HepG2 (cell line): ENCODE results near the gene ACTR1B. TPM values are rescaled to one million over a fixed set of nuclear protein-coding genes. Genes with fewer than 3 reads are reported as not detected.

Experiments used
- ATAC-seq: fragments of 200-7000 bp; cut with Tn5 transposase; 3 replicates; pipeline ENCODE4 v1.9.1; 2020; ENCODE audit warnings: mild to moderate bottlenecking, moderate library complexity
- BruUV-seq: library from RNA; stranded (reverse); fragments of 400-500 nt; replicated peaks from 2 replicates; lab custom pipeline; 2021; lab: Mats Ljungman, UMichigan
- CTCF ChIA-PET: fragments of 300-600 bp; formaldehyde crosslinking; extraction: SDS; loops from one replicate; lab custom pipeline; 2021; ENCODE audit warnings: low total read pairs, inconsistent platforms, low intra/inter-chr PET ratio; lab: Yijun Ruan, JAX
- POLR2A ChIA-PET: fragments of 350-600 bp; sonication (Branson Sonifier 250); formaldehyde crosslinking; loops from one replicate; lab custom pipeline; 2020; ENCODE audit warnings: antibody characterized with exemption, inconsistent platforms; lab: Yijun Ruan, JAX
- DNase-seq: peaks from one replicate; pipeline ENCODE4 v3.0.0-alpha.2; 2015; ENCODE audit warnings: low spot score
- FAIRE-seq: peaks from 3 replicates; lab custom pipeline; 2011; peaks lifted over from hg19 to GRCh38; lab: Jason Lieb, UNC
- H2AFZ ChIP-seq: one replicate; pipeline ENCODE4 v1.6.1; 2011; ENCODE audit warnings: low read length, inconsistent platforms
- H3K27ac ChIP-seq: fragments of 300-600 bp; 3 replicates; pipeline ENCODE4 v1.8.0; 2011; ENCODE audit warnings: mixed run types, mild to moderate bottlenecking, mixed read lengths, low read length, inconsistent platforms; ENCODE audit not compliant: insufficient read depth; ENCODE audit errors: extremely low read length
- H3K27me3 ChIP-seq, 2 experiments: fragments of 200-600 bp in 1 of 2; 2 replicates in 1 of 2; 3 replicates in 1 of 2; pipeline versions ENCODE4 v1.6.0 to v1.8.0; 2011; ENCODE audit warnings: low read length in 2 of 2, mild to moderate bottlenecking in 2 of 2, moderate library complexity in 2 of 2, inconsistent platforms in 1 of 2; ENCODE audit not compliant: insufficient read depth in 2 of 2, control insufficient read depth in 1 of 2
- H3K36me3 ChIP-seq, 2 experiments: fragments of 200-600 bp in 1 of 2; replicated peaks in 1 of 2; 2 replicates in 1 of 2; 3 replicates in 1 of 2; pipeline versions ENCODE4 v1.5.1 to v1.8.0; 2011; ENCODE audit warnings: low read length in 2 of 2, inconsistent platforms in 1 of 2; ENCODE audit not compliant: insufficient read depth in 2 of 2, control insufficient read depth in 1 of 2
- H3K4me1 ChIP-seq: 2 replicates; pipeline ENCODE4 v1.5.1; 2012; ENCODE audit warnings: low read length, inconsistent platforms; ENCODE audit not compliant: insufficient read depth
- H3K4me2 ChIP-seq: 2 replicates; pipeline ENCODE4 v1.6.0; 2011; ENCODE audit warnings: low read depth, low read length, inconsistent platforms
- H3K4me3 ChIP-seq, 3 experiments: fragments of 200-600 bp in 1 of 3; sonication (generic), shearing (Covaris generic) in 1 of 3; replicated peaks in 1 of 3; 2 replicates each; pipeline ENCODE4 v1.5.1; 2011 to 2016; ENCODE audit warnings: low read length in 3 of 3, inconsistent platforms in 2 of 3, low read depth in 2 of 3, mild to moderate bottlenecking in 2 of 3, control low read depth in 1 of 3, mixed read lengths in 1 of 3; ENCODE audit not compliant: insufficient read depth in 1 of 3
- H3K79me2 ChIP-seq: one replicate; pipeline ENCODE4 v1.6.1; 2011; ENCODE audit warnings: low read length, inconsistent platforms; ENCODE audit not compliant: insufficient read depth
- H3K9ac ChIP-seq: 2 replicates; pipeline ENCODE4 v1.6.0; 2011; ENCODE audit warnings: mild to moderate bottlenecking, low read depth, low read length, inconsistent platforms; ENCODE audit not compliant: insufficient read depth
- H3K9me3 ChIP-seq: 2 replicates; pipeline ENCODE4 v1.5.1; 2012; ENCODE audit warnings: mild to moderate bottlenecking, low read length
- H4K20me1 ChIP-seq: 2 replicates; pipeline ENCODE4 v1.6.0; 2011; ENCODE audit warnings: inconsistent platforms, mild to moderate bottlenecking, low read length, moderate library complexity; ENCODE audit not compliant: insufficient read depth
- ATF3 ChIP-seq: sonication (generic); formaldehyde crosslinking; IDR thresholded peaks from 2 replicates; pipeline ENCODE4 v1.4.0; 2020; ENCODE audit warnings: missing genetic modification reagents
- CCDC6 ChIP-seq: sonication (generic); formaldehyde crosslinking; IDR thresholded peaks from 2 replicates; pipeline ENCODE4 v1.8.1; 2022; ENCODE audit warnings: mild to moderate bottlenecking, missing genetic modification reagents, moderate library complexity
- CENPX ChIP-seq: sonication (generic); formaldehyde crosslinking; IDR thresholded peaks from 2 replicates; pipeline ENCODE4 v1.9.0; 2021; ENCODE audit warnings: mild to moderate bottlenecking, missing genetic modification reagents, moderate library complexity
- EEA1 ChIP-seq: sonication (generic); formaldehyde crosslinking; IDR thresholded peaks from 2 replicates; pipeline ENCODE4 v1.5.1; 2020; ENCODE audit warnings: mild to moderate bottlenecking, missing genetic modification reagents, borderline replicate concordance
- IRX3 ChIP-seq: sonication (generic); formaldehyde crosslinking; IDR thresholded peaks from 2 replicates; pipeline ENCODE4 v1.8.1; 2023; ENCODE audit warnings: mild to moderate bottlenecking, low read depth, missing genetic modification reagents, borderline replicate concordance
- JUN ChIP-seq: sonication (generic); formaldehyde crosslinking; IDR thresholded peaks from 2 replicates; pipeline ENCODE4 v1.4.0; 2020; ENCODE audit warnings: mild to moderate bottlenecking, missing genetic modification reagents
- MEIS2 ChIP-seq: sonication (generic); formaldehyde crosslinking; IDR thresholded peaks from 2 replicates; pipeline ENCODE4 v1.9.0; 2021; ENCODE audit warnings: mild to moderate bottlenecking, missing genetic modification reagents
- PRPF4 ChIP-seq: fragments of 200-400 bp; formaldehyde crosslinking; IDR thresholded peaks from 2 replicates; pipeline ENCODE4 v1.6.1; 2016; ENCODE audit warnings: low read length, low read depth; ENCODE audit not compliant: poor library complexity, severe bottlenecking
- SMAD1 ChIP-seq: sonication (generic); formaldehyde crosslinking; IDR thresholded peaks from 2 replicates; pipeline ENCODE4 v1.4.0; 2020; ENCODE audit warnings: missing genetic modification reagents, low read depth, mild to moderate bottlenecking, borderline replicate concordance
- SNAI1 ChIP-seq: sonication (generic); formaldehyde crosslinking; IDR thresholded peaks from 2 replicates; pipeline ENCODE4 v1.5.0; 2020; ENCODE audit warnings: mild to moderate bottlenecking, missing genetic modification reagents, borderline replicate concordance
- SP140L ChIP-seq: sonication (generic); formaldehyde crosslinking; IDR thresholded peaks from 2 replicates; pipeline ENCODE4 v1.4.0; 2020; ENCODE audit warnings: missing genetic modification reagents, borderline replicate concordance
- TFDP2 ChIP-seq: sonication (generic); formaldehyde crosslinking; IDR thresholded peaks from 2 replicates; pipeline ENCODE4 v1.4.0; 2020; ENCODE audit warnings: missing genetic modification reagents
- U2AF1 ChIP-seq: fragments of 200-400 bp; formaldehyde crosslinking; optimal IDR thresholded peaks from 2 replicates; pipeline ENCODE3; 2017; ENCODE audit warnings: mild to moderate bottlenecking, low read depth, low read length
- ZNF317 ChIP-seq: sonication (generic); formaldehyde crosslinking; IDR thresholded peaks from 2 replicates; pipeline ENCODE4 v1.5.0; 2020; ENCODE audit warnings: mild to moderate bottlenecking, missing genetic modification reagents
- ZNF34 ChIP-seq: sonication (generic); formaldehyde crosslinking; IDR thresholded peaks from 2 replicates; pipeline ENCODE4 v1.4.0; 2020; ENCODE audit warnings: mild to moderate bottlenecking, missing genetic modification reagents, borderline replicate concordance
- ZNF557 ChIP-seq: sonication (generic); formaldehyde crosslinking; IDR thresholded peaks from 2 replicates; pipeline ENCODE4 v1.4.0; 2020; ENCODE audit warnings: missing genetic modification reagents
- ZNF784 ChIP-seq: sonication (generic); formaldehyde crosslinking; IDR thresholded peaks from 2 replicates; pipeline ENCODE4 v1.5.1; 2020; ENCODE audit warnings: missing genetic modification reagents, mild to moderate bottlenecking, borderline replicate concordance
- WGBS: methylation state at CpG from one replicate; pipeline ENCODE4 v1.1.6; 2017; ENCODE audit warnings: low lambda C conversion rate; 5-methylcytosine and 5-hydroxymethylcytosine counted together
- in situ Hi-C: cut with HindIII; loops from 2 replicates; pipeline ENCODE4 v1.10.0; 2017; ENCODE audit warnings: low pct_unique_long_range_greater_than_20kb; ENCODE audit not compliant: extremely low pct_ligation_motif_present
- intact Hi-C: fragments of 100-400 bp; cut with micrococcal nuclease; formaldehyde crosslinking; loops from one replicate; pipeline ENCODE4 v1.10.0; 2022; ENCODE audit not compliant: unreplicated experiment
- polyA plus RNA-seq, 8 experiments: library from polyadenylated mRNA; depleted of rRNA in 3 of 8; stranded (reverse) in 7 of 8; unstranded in 1 of 8; fragments of >200 nt; fragmentation: Illumina TruSeq in 4 of 8; extraction: Trizol in 4 of 8; gene quantifications; 2 replicates each; pipeline versions ENCODE4 v1.2.1 to v1.2.3, GENCODE V29; 2011 to 2016; ENCODE audit warnings: low read depth in 4 of 8, missing spikeins in 1 of 8, mixed read lengths in 1 of 8; ENCODE audit not compliant: insufficient read depth in 1 of 8
- total RNA-seq, 5 experiments: library from RNA; depleted of rRNA; stranded (reverse); fragments of >200 nt; fragmentation: Illumina TruSeq; extraction: Trizol; gene quantifications; 2 replicates each; pipeline ENCODE4 v1.2.3, GENCODE V29; 2016; ENCODE audit warnings: low read depth in 1 of 5
- TF ChIP-seq, protein P1 (sequence below): sonication (generic); formaldehyde crosslinking; IDR thresholded peaks from 2 replicates; pipeline ENCODE4 v1.5.1; 2020; ENCODE audit warnings: missing genetic modification reagents, mild to moderate bottlenecking, borderline replicate concordance
- TF ChIP-seq, protein P2 (sequence below), 2 experiments: fragments of 450-650 bp in 1 of 2; sonication (generic) in 1 of 2; formaldehyde crosslinking; IDR thresholded peaks; 2 replicates each; pipeline versions ENCODE4 v1.5.0 to v1.8.0; 2020 to 2022; ENCODE audit warnings: mild to moderate bottlenecking in 1 of 2, missing genetic modification reagents in 1 of 2

The ACTR1B gene
- total and polyA plus RNA-seq, 2 of the 13 experiments (the other 11 are each of a cell fraction or from before 2014, with no cell fraction given): 61.7 to 76.7 TPM

DNA sequence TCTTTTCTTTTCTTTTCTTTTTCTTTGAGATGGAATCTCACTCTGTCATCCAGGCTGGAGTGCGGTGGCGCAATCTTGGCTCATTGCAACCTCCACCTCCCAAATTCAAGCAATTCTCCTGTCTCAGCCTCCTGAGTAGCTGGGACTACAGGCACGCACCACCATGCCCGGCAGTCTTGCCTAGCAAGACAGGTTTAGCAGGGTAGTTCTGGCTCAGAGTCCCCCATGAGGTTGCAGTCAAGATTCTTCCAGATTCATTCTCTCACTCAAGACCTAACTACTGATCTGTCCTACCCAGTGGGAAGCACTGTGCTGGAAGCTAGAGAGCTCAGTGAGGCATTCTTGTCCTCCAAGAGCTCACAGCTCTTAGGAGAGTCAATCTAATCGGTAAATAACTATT is 31.9 kb upstream of the ACTR1B start:
- ATAC-seq: no peak
- H3K9ac ChIP-seq: no peak overlapping the region
- H3K36me3 ChIP-seq: no peaks in the 10 kb centered on the region
- H3K9me3 ChIP-seq: no peaks in the 10 kb centered on the region
- ChIA-PET POLR2A (no interaction called here), CTCF (interaction anchor here (6.4 kb wide), 1 partner anchor 104 kb away, joined by 267 read pairs; no protein-coding TSS in a partner anchor)
- intact Hi-C loops: no loop called here
- H3K79me2 ChIP-seq: no peaks in the 10 kb centered on the region
- no peak for DNase-seq
- no peak overlapping the region for H3K4me3 ChIP-seq
- no peaks in the 10 kb centered on the region for H3K27me3 ChIP-seq
- in situ Hi-C loops: no loop called here
- FAIRE-seq: no peak
- H2AFZ ChIP-seq: no peak overlapping the region
- H3K4me2 ChIP-seq: no peak overlapping the region
- TF ChIP-seq CCDC6: no peak
- TF ChIP-seq U2AF1: no peak
- no peak for TF ChIP-seq ATF3 (CRISPR knock-in tag)
- no peak for TF ChIP-seq PRPF4
- no peak for TF ChIP-seq ZNF557 (CRISPR knock-in tag)
- TF ChIP-seq SP140L (CRISPR knock-in tag): no peak
- no peak for TF ChIP-seq CENPX (CRISPR knock-in tag)
- TF ChIP-seq, protein P1, sequence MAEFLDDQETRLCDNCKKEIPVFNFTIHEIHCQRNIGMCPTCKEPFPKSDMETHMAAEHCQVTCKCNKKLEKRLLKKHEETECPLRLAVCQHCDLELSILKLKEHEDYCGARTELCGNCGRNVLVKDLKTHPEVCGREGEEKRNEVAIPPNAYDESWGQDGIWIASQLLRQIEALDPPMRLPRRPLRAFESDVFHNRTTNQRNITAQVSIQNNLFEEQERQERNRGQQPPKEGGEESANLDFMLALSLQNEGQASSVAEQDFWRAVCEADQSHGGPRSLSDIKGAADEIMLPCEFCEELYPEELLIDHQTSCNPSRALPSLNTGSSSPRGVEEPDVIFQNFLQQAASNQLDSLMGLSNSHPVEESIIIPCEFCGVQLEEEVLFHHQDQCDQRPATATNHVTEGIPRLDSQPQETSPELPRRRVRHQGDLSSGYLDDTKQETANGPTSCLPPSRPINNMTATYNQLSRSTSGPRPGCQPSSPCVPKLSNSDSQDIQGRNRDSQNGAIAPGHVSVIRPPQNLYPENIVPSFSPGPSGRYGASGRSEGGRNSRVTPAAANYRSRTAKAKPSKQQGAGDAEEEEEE (CRISPR knock-in tag): no peak
- TF ChIP-seq TFDP2 (CRISPR knock-in tag): no peak
- TF ChIP-seq ZNF34 (CRISPR knock-in tag): no peak
- TF ChIP-seq JUN: no peak
- no peak for TF ChIP-seq IRX3 (CRISPR knock-in tag)
- TF ChIP-seq EEA1 (CRISPR knock-in tag): no peak
- TF ChIP-seq SMAD1 (CRISPR knock-in tag): no peak
- no peak for TF ChIP-seq MEIS2 (CRISPR knock-in tag)
- TF ChIP-seq, protein P2, sequence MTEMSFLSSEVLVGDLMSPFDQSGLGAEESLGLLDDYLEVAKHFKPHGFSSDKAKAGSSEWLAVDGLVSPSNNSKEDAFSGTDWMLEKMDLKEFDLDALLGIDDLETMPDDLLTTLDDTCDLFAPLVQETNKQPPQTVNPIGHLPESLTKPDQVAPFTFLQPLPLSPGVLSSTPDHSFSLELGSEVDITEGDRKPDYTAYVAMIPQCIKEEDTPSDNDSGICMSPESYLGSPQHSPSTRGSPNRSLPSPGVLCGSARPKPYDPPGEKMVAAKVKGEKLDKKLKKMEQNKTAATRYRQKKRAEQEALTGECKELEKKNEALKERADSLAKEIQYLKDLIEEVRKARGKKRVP (CRISPR knock-in tag; IDR thresholded peaks at IDR 0.05): no peak
- TF ChIP-seq SNAI1 (CRISPR knock-in tag): no peak
- no peak for TF ChIP-seq ZNF317 (CRISPR knock-in tag)
- TF ChIP-seq ZNF784: no peak
- no peaks in the 10 kb centered on the region for H4K20me1 ChIP-seq
- peaks cover 13% of the 10 kb centered on the region; the same call in 1 of the 2 replicates for H3K4me1 ChIP-seq
- BruUV-seq: no TSS peak
- WGBS: 63% methylated on average over 5 of the region's 5 CpGs
- no peak overlapping the region for H3K27ac ChIP-seq
